ENCODE results near the gene RRP9. TPM values are rescaled to one million over a fixed set of nuclear protein-coding genes. Genes with fewer than 3 reads are reported as not detected.

Gene RRP9
- total RNA-seq, 2 donors from 2014 or later: 21.5 to 53.0 TPM

DNA sequence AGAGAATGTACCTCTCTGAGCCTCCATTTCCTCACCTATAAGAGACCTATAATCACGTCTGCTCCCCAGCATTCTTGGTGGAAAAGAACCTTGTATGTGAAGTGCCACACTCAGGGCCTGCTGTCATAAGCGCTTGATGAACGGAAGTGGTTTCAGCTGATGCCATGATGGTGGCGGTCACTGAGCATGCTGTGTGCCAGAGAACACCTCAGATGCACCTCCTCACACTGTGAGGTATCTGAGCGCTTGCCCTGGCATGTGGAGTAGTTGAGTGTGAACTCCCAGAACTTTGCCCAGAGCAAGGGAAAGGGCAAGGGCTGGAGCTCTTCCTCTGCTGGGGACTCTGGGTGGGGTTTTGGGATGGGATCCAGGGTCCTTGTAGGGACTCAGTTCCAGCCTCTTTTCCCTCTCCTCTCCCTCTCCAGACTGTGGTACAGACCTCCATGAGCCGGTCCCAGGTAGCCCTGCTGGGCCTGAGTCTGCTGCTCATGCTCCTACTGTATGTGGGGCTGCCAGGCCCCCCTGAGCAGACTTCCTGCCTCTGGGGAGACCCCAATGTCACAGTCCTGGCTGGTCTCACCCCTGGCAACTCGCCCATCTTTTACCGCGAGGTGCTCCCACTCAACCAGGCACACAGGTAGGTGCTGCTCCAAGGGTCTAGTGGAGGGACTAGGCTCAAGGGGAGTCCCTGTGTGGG, 35.9 kb upstream of the RRP9 start:
- Mint-ChIP-seq H3K27me3 (no peaks in the 10 kb centered on the region), H3K9me3 (no peaks in the 10 kb centered on the region), H3K27ac (peak overlapping the region; percentile 62), H3K4me3 (peak overlapping the region; percentile 52), H3K36me3 (ENCODE audit: low read depth) (peaks cover 6% of the 10 kb centered on the region), H3K4me1 (peaks cover 17% of the 10 kb centered on the region)
- no peak for ATAC-seq (replicated peaks)

DNA sequence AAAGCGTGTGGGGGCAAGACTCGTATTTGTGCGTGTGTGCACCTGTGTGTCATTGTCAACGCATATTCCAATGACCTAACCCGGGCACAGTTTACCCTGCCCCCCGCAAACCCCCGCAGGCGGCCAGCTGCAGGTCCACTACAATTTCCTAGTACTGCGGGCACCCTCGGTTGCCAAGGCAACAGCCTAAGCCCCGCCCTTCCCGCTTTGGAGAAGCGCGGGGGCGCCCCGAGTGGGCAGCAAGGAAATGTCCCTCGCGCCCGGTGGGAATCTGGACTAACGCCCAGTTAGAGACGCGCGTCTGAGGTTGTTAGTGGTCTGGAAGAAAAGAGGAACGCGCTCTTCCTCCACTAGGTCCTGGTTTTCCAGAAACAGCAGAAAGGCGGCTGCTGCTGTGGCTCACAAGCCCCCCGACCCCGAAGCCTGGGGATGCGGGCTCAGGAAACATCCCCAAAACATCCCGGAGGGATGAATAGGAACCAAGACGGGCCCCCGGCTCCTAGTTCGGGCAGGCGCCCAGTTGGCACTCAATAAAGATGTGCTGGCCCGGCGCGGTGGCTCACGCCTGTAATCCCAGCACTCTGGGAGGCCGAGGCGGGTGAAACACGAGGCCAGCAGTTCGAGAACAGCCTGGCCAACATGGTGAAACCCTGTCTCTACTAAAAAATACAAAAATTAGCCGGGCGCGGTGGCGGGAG, 34.3 kb upstream of the RRP9 start:
- Mint-ChIP-seq H3K27me3 (no peaks in the 10 kb centered on the region), H3K4me1 (peaks cover 14% of the 10 kb centered on the region), H3K9me3 (no peaks in the 10 kb centered on the region), H3K27ac (peak overlapping the region; percentile 80), H3K36me3 (ENCODE audit: low read depth) (no peaks in the 10 kb centered on the region), H3K4me3 (peak overlapping the region; percentile 87)
- no peak for ATAC-seq (replicated peaks)

DNA sequence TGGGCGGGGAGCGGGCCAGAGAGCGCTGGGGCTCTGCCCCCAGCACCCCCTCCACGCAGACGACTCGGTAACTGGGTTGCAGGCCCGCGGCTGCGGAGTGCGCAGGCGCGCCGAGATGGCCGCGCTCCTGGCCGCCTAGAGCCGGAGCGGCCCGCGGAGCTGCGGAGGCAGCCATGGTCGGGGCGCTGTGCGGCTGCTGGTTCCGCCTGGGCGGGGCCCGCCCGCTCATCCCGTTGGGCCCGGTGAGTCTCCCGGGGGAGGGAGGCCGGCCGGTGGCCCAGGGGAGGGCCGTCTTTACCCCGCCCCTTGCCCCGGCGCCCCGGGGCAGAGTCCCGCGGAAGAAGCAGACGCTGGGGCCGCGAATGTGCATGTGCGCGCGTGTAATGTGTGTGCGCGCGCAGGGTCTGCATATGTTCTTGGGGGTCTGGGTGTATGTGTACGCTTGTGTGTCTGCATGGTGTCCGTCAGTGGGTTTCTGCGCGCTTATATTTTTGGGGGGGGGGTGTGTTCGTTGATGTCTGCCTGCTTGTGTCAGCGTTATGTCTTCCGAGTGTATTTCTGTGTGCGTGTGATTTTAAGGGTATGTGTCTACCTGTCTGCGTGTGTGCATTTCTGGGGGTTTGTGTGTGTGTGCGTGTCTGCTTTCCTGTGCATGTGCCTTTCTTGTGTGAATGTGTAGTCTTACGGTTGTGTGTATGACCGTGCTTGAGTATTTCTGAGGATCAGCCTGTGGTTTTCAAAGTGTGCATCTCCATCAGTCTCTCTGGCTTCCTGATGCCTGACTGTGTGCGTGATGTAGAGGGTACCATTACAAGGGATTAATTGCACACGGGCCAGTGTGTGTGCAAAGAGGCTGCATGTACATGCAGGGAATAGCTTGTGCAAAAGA, 33.5 kb upstream of the RRP9 start, which contains the start of gene ABHD14A:
TSS of gene ABHD14A (plus strand) at position 102 of the 889 bp plus-strand sequence. CDS start at position 174, 72 bp downstream.
- peaks cover 14% of the 10 kb centered on the region for H3K4me1 Mint-ChIP-seq
- H3K4me3 Mint-ChIP-seq: peak within 1 kb of the TSS; percentile 87
- peak; percentile 82 for ATAC-seq (replicated peaks)
- no peaks in the 10 kb centered on the region for H3K27me3 Mint-ChIP-seq
- H3K27ac Mint-ChIP-seq: peak within 1 kb of the TSS; percentile 95
- H3K9me3 Mint-ChIP-seq: no peaks in the 10 kb centered on the region
- H3K36me3 Mint-ChIP-seq (ENCODE audit: low read depth): no peaks in the 10 kb centered on the region

- Mint-ChIP-seq H3K9me3 (no peaks in the 10 kb centered on the region), H3K4me3 (peak overlapping the region; percentile 87), H3K36me3 (ENCODE audit: low read depth) (no peaks in the 10 kb centered on the region), H3K4me1 (peaks cover 14% of the 10 kb centered on the region), H3K27me3 (no peaks in the 10 kb centered on the region), H3K27ac (peak overlapping the region; percentile 95)
- ATAC-seq (replicated peaks): peak; percentile 43
Observed at GRCh38 chr3:51974277-51974962, 32.7 kb upstream of the RRP9 start.

DNA sequence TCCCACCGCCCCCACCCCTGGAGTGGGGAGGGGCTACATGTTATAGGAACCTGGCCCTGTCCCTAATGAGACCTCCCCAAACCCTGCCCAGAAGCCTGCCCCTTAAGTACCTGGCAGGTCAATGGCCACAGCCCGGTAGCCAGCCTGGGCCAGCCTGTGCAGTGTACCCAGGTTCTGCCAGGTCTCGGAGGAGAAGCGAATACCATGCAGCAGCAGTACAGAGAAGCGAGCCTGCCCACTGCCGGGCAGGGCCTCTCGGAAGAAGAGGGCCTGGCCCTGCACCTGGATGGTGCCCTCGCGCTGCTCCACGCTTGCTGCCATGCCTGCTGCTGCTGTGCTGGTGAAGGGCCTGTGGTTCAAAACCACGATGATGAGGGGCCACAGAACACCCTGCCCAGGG, 29.6 kb upstream of the RRP9 start:
- Mint-ChIP-seq H3K27me3 (no peaks in the 10 kb centered on the region), H3K9me3 (no peaks in the 10 kb centered on the region), H3K27ac (no peak overlapping the region), H3K4me3 (no peak overlapping the region), H3K4me1 (peaks cover 12% of the 10 kb centered on the region), H3K36me3 (ENCODE audit: low read depth) (no peaks in the 10 kb centered on the region)
- ATAC-seq (replicated peaks): no peak

DNA sequence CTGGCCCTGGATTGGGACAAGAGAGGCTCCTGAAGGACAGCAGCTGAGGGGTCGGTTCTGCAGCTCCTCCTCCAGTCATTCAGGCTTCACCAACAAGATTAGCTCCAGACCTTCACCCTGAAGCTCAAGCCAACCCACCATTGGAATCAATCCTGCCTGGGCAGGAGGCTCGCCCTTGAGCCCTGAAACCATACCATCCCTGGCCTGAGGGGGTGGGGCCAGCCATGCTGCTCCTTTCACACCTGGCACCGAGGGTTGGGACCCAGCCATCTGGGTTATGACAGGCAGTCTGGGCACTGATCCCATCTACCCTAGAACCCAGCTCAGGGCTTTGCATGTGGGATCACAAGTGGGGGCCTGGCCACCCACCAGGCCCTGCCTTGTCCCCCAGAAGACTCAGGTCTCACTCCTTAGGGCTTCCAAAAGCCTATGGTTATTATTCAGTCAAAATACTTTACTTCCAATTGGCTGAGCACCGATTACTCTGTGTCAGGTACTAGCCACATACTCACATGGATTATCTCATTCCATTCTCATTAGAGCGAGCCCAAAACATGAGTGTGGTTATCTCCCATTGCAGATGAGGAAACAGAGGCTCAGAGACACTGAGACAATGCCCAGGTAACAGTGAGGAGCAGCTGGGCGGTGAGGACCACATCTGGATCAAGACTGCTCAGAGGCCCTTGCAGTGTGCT, 29.0 kb upstream of the RRP9 start:
- H3K27me3 Mint-ChIP-seq: no peaks in the 10 kb centered on the region
- no peak overlapping the region for H3K27ac Mint-ChIP-seq
- no peaks in the 10 kb centered on the region for H3K36me3 Mint-ChIP-seq (ENCODE audit: low read depth)
- H3K9me3 Mint-ChIP-seq: no peaks in the 10 kb centered on the region
- H3K4me1 Mint-ChIP-seq: peaks cover 13% of the 10 kb centered on the region
- ATAC-seq (replicated peaks): no peak
- no peak overlapping the region for H3K4me3 Mint-ChIP-seq

GRCh38 chr3:51969841-51970240, 28.1 kb upstream of the RRP9 start:
- Mint-ChIP-seq H3K36me3 (ENCODE audit: low read depth) (no peaks in the 10 kb centered on the region), H3K9me3 (no peaks in the 10 kb centered on the region), H3K27ac (no peak overlapping the region), H3K4me3 (no peak overlapping the region), H3K4me1 (peaks cover 14% of the 10 kb centered on the region), H3K27me3 (no peaks in the 10 kb centered on the region)
- ATAC-seq (replicated peaks): no peak

- H3K4me3 Mint-ChIP-seq: no peak overlapping the region
- H3K36me3 Mint-ChIP-seq (ENCODE audit: low read depth): no peaks in the 10 kb centered on the region
- ATAC-seq (replicated peaks): no peak
- no peaks in the 10 kb centered on the region for H3K27me3 Mint-ChIP-seq
- H3K27ac Mint-ChIP-seq: no peak overlapping the region
- H3K4me1 Mint-ChIP-seq: peaks cover 14% of the 10 kb centered on the region
- no peaks in the 10 kb centered on the region for H3K9me3 Mint-ChIP-seq
Observed at GRCh38 chr3:51968883-51969678, 27.4 kb upstream of the RRP9 start.

DNA sequence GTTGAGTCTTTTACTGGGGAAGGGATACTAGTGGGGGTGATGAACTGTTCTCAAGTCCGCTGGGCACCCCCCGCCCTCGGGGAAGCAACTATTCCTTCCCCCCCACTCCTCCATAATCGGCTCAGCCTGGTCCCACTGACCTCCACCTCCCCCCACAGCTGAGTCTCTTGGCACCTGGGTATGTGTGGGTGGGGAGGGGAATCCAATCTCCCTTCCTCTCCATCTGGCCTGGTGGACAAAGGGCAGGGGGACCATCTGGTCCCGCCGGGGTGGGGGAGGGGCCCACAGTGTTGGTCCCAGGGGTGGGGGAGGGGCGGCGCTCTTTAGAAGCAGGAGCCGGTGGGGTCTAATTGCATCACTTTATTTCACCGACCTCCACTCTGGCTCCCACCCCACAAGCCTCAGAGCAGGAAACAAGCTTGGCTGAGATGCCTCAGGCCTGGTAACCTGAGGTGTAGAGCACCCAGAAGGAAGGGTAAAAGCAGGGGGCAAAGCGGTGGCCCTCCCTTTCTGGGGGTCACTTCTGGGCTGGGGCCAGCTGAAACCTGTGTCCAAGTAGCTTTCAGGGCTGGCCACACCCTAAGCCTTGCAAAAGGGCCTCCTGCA, 26.6 kb upstream of the RRP9 start:
- no peak for ATAC-seq (replicated peaks)
- H3K9me3 Mint-ChIP-seq: no peaks in the 10 kb centered on the region
- H3K4me3 Mint-ChIP-seq: peak overlapping the region; percentile 71
- no peak overlapping the region for H3K27ac Mint-ChIP-seq
- no peaks in the 10 kb centered on the region for H3K36me3 Mint-ChIP-seq (ENCODE audit: low read depth)
- no peaks in the 10 kb centered on the region for H3K27me3 Mint-ChIP-seq
- peaks cover 14% of the 10 kb centered on the region for H3K4me1 Mint-ChIP-seq

GRCh38 chr3:51967384-51968169, 25.9 kb upstream of the RRP9 start, which contains the start of gene PCBP4:
PCBP4 (minus strand) TSS chr3:51967454; CDS start chr3:51961240, 6,214 bp downstream.
- Mint-ChIP-seq H3K27ac (peak within 1 kb of the TSS; percentile 77), H3K27me3 (no peaks in the 10 kb centered on the region), H3K36me3 (ENCODE audit: low read depth) (no peaks in the 10 kb centered on the region), H3K4me1 (peaks cover 14% of the 10 kb centered on the region), H3K4me3 (peak within 1 kb of the TSS; percentile 71), H3K9me3 (no peaks in the 10 kb centered on the region)
- peak; percentile 79 for ATAC-seq (replicated peaks)

DNA sequence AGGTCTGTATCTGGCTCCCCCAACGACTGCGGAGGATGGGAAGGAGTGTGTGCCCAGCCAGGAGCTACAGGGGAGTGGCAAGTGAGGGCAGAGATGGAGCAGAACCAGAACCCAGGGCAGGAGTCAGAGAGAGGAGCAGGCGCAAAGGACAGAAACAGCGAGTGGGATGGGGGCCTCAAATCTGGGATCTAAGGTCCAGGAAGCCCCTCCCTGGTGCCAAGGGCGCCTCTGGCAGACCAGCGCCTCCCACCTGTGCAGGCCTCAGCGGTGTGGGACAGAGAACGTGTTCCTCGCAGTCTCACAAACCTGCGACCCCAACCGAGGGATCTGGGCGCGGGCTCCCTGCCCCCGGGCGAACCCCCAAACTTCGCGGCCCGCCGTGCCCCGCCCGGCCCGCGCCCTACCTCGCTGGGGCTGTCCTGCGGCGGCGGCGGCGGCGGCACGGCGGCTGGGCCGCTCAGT, 25.2 kb upstream of the RRP9 start:
- Mint-ChIP-seq H3K9me3 (no peaks in the 10 kb centered on the region), H3K36me3 (ENCODE audit: low read depth) (no peaks in the 10 kb centered on the region), H3K4me3 (peak overlapping the region; percentile 65), H3K27me3 (no peaks in the 10 kb centered on the region), H3K27ac (peak overlapping the region; percentile 77), H3K4me1 (peaks cover 14% of the 10 kb centered on the region)
- ATAC-seq (replicated peaks): peak; percentile 81

- H3K4me1 Mint-ChIP-seq: peaks cover 14% of the 10 kb centered on the region
- no peak for ATAC-seq (replicated peaks)
- peak overlapping the region; percentile 65 for H3K4me3 Mint-ChIP-seq
- H3K27me3 Mint-ChIP-seq: no peaks in the 10 kb centered on the region
- H3K27ac Mint-ChIP-seq: peak overlapping the region; percentile 77
- H3K9me3 Mint-ChIP-seq: no peaks in the 10 kb centered on the region
- H3K36me3 Mint-ChIP-seq (ENCODE audit: low read depth): peaks cover under 1% of the 10 kb centered on the region
Observed at GRCh38 chr3:51966486-51966885, 24.8 kb upstream of the RRP9 start.
